Raji (cell line): ENCODE results near the gene VIPR1.

Source experiments
- POLR2A ChIP-seq: IDR thresholded peaks from 2 replicates; pipeline ENCODE4 v1.6.1; 2011; ENCODE audit warnings: low read depth, low read length, control low read depth; ENCODE audit not compliant: insufficient read depth

VIPR1 gene

GRCh38 chr3:42489116-42489936 is 13.1 kb upstream of the VIPR1 start:
- TF ChIP-seq POLR2A, result no peak

GRCh38 chr3:42489937-42490227 is 12.6 kb upstream of the VIPR1 start:
- no peak for TF ChIP-seq POLR2A

GRCh38 chr3:42490243-42490642 is 12.2 kb upstream of the VIPR1 start:
- no peak for TF ChIP-seq POLR2A

GRCh38 chr3:42491881-42492507 is 10.4 kb upstream of the VIPR1 start:
- TF ChIP-seq POLR2A, result no peak

GRCh38 chr3:42492508-42493080 is 9.8 kb upstream of the VIPR1 start:
- TF ChIP-seq POLR2A, result no peak

GRCh38 chr3:42493126-42493797 is 9.2 kb upstream of the VIPR1 start:
- no peak for TF ChIP-seq POLR2A

- no peak for TF ChIP-seq POLR2A
These were observed 8.7 kb upstream of the VIPR1 start for GRCh38 chr3:42493798-42494151.

GRCh38 chr3:42495393-42495792 is 7.0 kb upstream of the VIPR1 start:
- no peak for TF ChIP-seq POLR2A

- no peak for TF ChIP-seq POLR2A
These were observed 5.3 kb upstream of the VIPR1 start for GRCh38 chr3:42497009-42497731.

GRCh38 chr3:42498034-42498433 is 4.4 kb upstream of the VIPR1 start:
- TF ChIP-seq POLR2A, result no peak

- no peak for TF ChIP-seq POLR2A
These were observed 3.5 kb upstream of the VIPR1 start for GRCh38 chr3:42498791-42499477.

- TF ChIP-seq POLR2A, result no peak
These were observed 3.0 kb upstream of the VIPR1 start for GRCh38 chr3:42499478-42499871.

GRCh38 chr3:42500091-42500490 is 2.4 kb upstream of the VIPR1 start:
- TF ChIP-seq POLR2A, result no peak

GRCh38 chr3:42500909-42501308 is 1.5 kb upstream of the VIPR1 start:
- TF ChIP-seq POLR2A, result no peak

- TF ChIP-seq POLR2A, result no peak
These were observed 1.1 kb upstream of the VIPR1 start for GRCh38 chr3:42501321-42501680.
